K562 (cell line): ENCODE results near the gene FERMT3. TPM values are rescaled to one million over a fixed set of nuclear protein-coding genes. Genes with fewer than 3 reads are reported as not detected.

Source experiments
- CTCFL ChIP-seq: IDR thresholded peaks from 2 replicates; pipeline ENCODE4 v1.6.1; 2011; ENCODE audit warnings: borderline replicate concordance, low read depth, mild to moderate bottlenecking, moderate library complexity, low read length; ENCODE audit not compliant: insufficient read depth, poor library complexity, severe bottlenecking
- GATAD2A ChIP-seq: fragments of 450-650 bp; IDR thresholded peaks from 2 replicates; pipeline ENCODE4 v1.6.1; 2017
- HDAC3 ChIP-seq: fragments of 450-650 bp; IDR thresholded peaks from 2 replicates; pipeline ENCODE4 v1.6.1; 2018; ENCODE audit warnings: borderline replicate concordance, mild to moderate bottlenecking, moderate library complexity; ENCODE audit not compliant: partially characterized antibody
- MAZ ChIP-seq, 2 experiments: fragments of 450-650 bp in 1 of 2; sonication (generic) in 1 of 2; formaldehyde crosslinking; IDR thresholded peaks in 1 of 2; conservative IDR thresholded peaks in 1 of 2; 2 replicates each; pipeline versions ENCODE4 v1.4.0 to v1.5.0; 2020; ENCODE audit warnings: mild to moderate bottlenecking in 1 of 2, missing genetic modification reagents in 1 of 2
- YBX1 ChIP-seq: fragments of 450-650 bp; IDR thresholded peaks from 2 replicates; pipeline ENCODE4 v1.7.1; 2016; ENCODE audit warnings: mild to moderate bottlenecking
- ZBTB7A ChIP-seq: IDR thresholded peaks from 2 replicates; pipeline ENCODE4 v1.6.1; 2011; ENCODE audit warnings: low read depth, mild to moderate bottlenecking, low read length, moderate library complexity, borderline replicate concordance; ENCODE audit not compliant: control insufficient read depth
- ZNF395 ChIP-seq: fragments of 200-800 bp; sonication (Bioruptor generic); IDR thresholded peaks from 2 replicates; pipeline ENCODE4 v1.6.1; 2017; ENCODE audit warnings: missing genetic modification characterization, missing compliant biosample characterization
- ZNF511 ChIP-seq: sonication (generic); formaldehyde crosslinking; IDR thresholded peaks from 2 replicates; pipeline ENCODE4 v1.8.0; 2022; ENCODE audit warnings: mild to moderate bottlenecking, missing genetic modification reagents
- polyA plus RNA-seq, 8 experiments: library from polyadenylated mRNA; depleted of rRNA in 4 of 8; stranded (reverse) in 5 of 8; unstranded in 3 of 8; fragments of >200 nt; fragmentation: Nextera tagmentation in 2 of 8; fragmentation: Illumina TruSeq in 1 of 8; extraction: Ambion mirVana in 2 of 8; extraction: Trizol in 1 of 8; gene quantifications; 2 replicates each; pipeline versions ENCODE4 v1.2.1 to v1.2.3, GENCODE V29; 2011 to 2014; ENCODE audit warnings: inconsistent platforms in 1 of 8, missing spikeins in 1 of 8
- total RNA-seq, 7 experiments: library from RNA; depleted of rRNA in 6 of 7; stranded (reverse); fragments of >200 nt in 6 of 7; fragmentation: Illumina TruSeq in 2 of 7; extraction: Trizol in 2 of 7; gene quantifications; 2 replicates each; pipeline versions ENCODE4 v1.2.1 to v1.2.3, GENCODE V29; 2011 to 2021; ENCODE audit warnings: low replicate concordance in 1 of 7
- TF ChIP-seq, protein P1 (sequence below): sonication (generic); formaldehyde crosslinking; IDR thresholded peaks from 2 replicates; pipeline ENCODE4 v1.5.0; 2020; ENCODE audit warnings: missing genetic modification reagents

Gene FERMT3
- total and polyA plus RNA-seq, 9 of the 15 experiments (the other 6 are each of a cell fraction or from before 2014, with no cell fraction given): 3.2 to 275 (median 79.7) TPM

- TF ChIP-seq ZNF395 (CRISPR knock-in tag) (0 out of 2 replicates have a peak, but pooled peaks have one; percentile 6), HDAC3 (no peak), GATAD2A (0 out of 2 replicates have a peak, but pooled peaks have one; percentile 35), MAZ (CRISPR knock-in tag; conservative IDR thresholded peaks at IDR 0.05 in 1 of 2, IDR thresholded peaks at IDR 0.05 in 1 of 2) (0 out of 4 replicates have a peak, but pooled peaks of 1 of the 2 experiments have one; percentile 10), CTCFL (peak; percentile 35), ZNF511 (0 out of 2 replicates have a peak, but pooled peaks have one; percentile 16), YBX1 (no peak), ZBTB7A (peak; percentile 66; the same call in 1 of the 2 replicates)
- TF ChIP-seq, protein P1, sequence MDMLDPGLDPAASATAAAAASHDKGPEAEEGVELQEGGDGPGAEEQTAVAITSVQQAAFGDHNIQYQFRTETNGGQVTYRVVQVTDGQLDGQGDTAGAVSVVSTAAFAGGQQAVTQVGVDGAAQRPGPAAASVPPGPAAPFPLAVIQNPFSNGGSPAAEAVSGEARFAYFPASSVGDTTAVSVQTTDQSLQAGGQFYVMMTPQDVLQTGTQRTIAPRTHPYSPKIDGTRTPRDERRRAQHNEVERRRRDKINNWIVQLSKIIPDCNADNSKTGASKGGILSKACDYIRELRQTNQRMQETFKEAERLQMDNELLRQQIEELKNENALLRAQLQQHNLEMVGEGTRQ (CRISPR knock-in tag): peak; percentile 43
These were observed 41.1 kb upstream of the FERMT3 start (continued) for GRCh38 chr11:64165481-64165841.
